ENCODE measurements around the gene RGPD3.
"Not testable (repeated sequence)": the region's sequence is repeated elsewhere in the genome, so short reads cannot be mapped to it uniquely, and the experiment has no call there.

Gene RGPD3

GRCh38 chr2:106468107-106468506, at the start of gene RGPD3:
TSS of gene RGPD3 (minus strand) at chr2:106468413. CDS start at chr2:106468288, 125 bp downstream.
- DNase-seq = not testable (repeated sequence)

DNA sequence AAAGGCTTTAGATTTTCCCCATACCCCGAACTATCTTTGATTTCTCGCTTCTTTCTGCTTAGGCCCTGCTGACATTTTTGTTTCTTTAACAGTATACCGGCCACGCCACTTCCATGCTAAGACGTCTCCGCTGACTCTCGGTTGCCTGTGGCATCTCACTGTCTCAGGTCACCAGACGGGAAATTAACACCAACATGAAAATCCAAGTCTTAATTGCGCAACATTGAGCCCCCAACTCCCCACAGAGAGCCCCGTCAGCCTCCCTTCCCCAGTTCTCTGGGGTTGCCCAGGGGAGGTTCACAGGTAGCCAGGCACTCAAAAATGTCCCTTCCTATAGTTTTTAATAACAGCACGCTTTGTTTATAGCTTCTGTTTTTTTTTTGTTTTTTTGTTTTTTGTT, 49.1 kb upstream of the RGPD3 start:
- no peak for DNase-seq

GRCh38 chr2:106516864-106517263, 48.7 kb upstream of the RGPD3 start:
- DNase-seq = no peak

GRCh38 chr2:106516436-106516835, 48.2 kb upstream of the RGPD3 start:
- no peak for DNase-seq

GRCh38 chr2:106514827-106515226, 46.6 kb upstream of the RGPD3 start:
- DNase-seq = not testable (repeated sequence)

- DNase-seq = not testable (repeated sequence)
Observed at GRCh38 chr2:106513391-106513790, 45.2 kb upstream of the RGPD3 start.

DNA sequence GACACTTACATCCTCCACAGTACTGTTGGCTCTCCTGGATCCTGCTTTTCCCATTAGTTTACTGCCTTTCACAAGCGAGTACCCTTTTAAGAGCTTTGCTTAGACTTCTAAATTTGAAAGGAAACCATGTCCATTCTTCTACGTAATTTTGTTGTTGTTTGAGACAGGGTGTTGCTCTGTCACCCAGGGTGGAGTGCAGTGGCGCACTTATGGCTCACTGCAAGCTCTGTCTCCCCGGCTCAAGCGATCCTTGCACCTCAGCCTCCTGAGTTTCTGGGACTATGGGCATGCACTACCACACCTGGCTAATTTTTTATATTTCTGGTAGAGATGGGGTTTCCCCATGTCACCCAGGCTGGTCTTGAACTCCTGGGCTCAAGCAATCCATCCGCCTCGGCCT, 43.7 kb upstream of the RGPD3 start:
- not testable (repeated sequence) for DNase-seq

- DNase-seq = not testable (repeated sequence)
Observed at GRCh38 chr2:106511476-106511901, 43.3 kb upstream of the RGPD3 start.

- not testable (repeated sequence) for DNase-seq
Observed at GRCh38 chr2:106510791-106511190, 42.6 kb upstream of the RGPD3 start.

DNA sequence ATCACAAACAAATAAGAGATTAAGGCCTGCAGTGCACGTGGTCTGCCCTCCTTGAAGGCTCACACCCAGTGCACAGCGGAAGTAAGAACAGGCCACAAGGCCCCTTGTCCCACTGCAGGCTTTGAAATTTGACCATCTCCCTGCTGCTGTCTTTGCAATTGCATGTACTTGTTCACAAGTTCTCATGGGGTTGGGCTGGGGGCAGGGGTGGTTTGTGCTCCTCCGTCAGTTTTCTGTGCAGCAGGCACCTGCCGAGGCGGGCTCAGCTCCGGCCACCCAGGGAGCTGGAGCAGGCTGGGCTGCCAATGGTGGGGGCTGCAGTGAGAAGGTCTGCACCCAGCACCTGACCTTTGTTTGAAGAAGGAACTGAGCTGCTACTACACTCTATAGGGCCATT, 41.2 kb upstream of the RGPD3 start:
- not testable (repeated sequence) for DNase-seq

DNA sequence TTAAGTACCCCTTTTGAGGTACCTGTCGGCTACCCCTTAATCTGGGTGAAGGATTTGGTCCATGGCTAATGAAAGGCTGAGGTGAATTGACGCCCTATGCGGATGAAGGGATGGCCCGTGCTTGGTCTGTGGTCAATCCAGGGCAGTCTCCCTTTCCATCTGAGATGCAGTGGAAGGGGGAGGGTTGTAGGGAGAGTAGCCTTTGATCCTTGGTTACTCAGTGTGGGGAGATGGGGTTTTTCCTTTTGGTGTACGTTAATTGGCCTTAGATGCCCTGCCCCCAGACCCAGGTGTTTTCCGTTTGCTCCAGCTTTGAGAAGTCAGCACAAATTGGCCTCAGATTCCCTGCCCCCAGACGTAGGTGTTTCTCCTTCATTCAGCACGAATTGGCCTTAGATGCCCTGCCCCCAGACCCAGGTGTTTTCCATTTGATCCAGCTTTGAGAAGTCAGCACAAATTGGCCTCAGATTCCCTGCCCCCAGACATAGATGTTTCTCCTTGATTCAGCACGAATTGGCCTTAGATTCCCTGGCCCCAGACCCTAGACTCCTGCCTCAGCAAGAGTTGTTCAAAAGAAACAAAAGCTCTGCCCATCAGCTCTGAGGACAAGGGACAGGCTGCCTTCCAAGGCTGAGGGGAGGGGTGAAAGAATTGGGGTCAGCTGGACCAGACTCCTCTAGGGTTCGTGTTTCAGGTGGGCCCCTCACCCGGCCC, 40.6 kb upstream of the RGPD3 start:
- not testable (repeated sequence) for DNase-seq

DNA sequence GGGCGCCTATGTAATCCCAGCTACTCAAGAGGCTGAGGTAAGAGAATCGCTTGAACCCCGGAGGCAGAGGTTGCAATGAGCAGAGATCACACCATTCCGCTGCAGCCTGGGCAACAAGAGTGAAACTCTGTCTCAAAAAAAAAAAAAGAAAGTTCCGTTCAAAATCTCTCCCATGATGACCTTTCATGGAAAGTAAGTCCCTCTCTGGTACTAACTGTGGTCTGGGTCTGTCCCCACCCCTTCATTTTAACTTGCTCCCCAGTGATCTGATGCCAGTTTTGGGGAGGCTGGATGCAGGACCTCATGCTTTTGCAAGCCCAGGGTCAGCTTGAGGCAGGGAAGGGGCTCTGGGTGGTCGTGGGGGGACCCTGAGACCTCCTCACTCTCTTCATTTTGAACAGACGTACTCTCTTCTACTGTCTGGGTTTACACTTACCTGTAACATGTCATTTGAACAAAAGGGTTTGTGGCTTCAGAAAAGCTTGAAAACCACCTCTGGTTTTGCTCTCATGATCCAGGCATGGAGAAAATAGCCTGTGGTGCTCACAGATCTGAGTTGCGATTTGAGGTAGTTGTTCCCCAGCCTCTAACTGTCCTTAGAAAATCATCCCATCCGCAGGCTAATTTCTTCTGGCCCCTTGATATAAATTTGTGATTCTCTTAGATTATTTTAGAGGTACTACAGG, 37.9 kb upstream of the RGPD3 start:
- DNase-seq = not testable (repeated sequence)

- DNase-seq = not testable (repeated sequence)
Observed at GRCh38 chr2:106504787-106505186, 36.6 kb upstream of the RGPD3 start.

- DNase-seq = not testable (repeated sequence)
Observed at GRCh38 chr2:106504192-106504591, 36.0 kb upstream of the RGPD3 start.

DNA sequence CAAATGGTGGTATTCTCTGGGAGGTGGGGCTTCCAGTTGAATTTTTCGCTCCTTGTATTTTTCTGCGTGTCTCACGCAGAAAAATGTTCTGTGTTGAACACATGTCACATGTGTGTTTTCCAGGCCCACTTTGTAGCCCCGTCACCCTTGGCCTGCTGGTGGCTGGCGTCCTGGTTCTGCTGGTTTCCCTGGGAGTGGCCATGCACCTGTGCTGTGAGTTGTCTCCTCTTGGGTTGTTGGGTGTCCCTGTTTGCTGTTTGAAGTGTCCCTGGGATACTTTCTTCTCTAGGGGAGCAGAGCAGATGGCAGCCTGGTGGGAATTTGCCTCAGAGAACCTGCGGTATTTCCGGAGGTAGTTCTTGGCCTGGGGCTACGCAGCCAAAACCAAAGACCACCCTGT, 34.1 kb upstream of the RGPD3 start:
- not testable (repeated sequence) for DNase-seq

DNA sequence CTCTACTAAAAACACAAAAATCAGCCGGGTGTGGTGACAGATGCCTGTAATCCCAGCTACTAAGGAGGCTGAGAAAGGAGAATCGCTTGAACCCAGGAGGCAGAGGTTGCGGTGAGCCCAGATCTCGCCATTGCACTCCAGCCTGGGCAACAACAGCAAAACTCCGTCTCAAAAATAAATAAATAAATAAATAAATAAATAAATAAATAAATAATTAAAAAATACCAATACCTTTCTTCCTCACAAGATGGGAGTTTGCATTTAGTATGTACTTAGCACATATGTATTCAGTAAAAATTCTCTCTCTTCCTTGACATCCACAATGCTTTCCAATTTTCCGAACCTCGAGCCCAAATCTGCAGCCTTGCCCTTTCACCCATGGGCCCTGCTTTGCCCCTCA, 32.1 kb upstream of the RGPD3 start:
- not testable (repeated sequence) for DNase-seq

DNA sequence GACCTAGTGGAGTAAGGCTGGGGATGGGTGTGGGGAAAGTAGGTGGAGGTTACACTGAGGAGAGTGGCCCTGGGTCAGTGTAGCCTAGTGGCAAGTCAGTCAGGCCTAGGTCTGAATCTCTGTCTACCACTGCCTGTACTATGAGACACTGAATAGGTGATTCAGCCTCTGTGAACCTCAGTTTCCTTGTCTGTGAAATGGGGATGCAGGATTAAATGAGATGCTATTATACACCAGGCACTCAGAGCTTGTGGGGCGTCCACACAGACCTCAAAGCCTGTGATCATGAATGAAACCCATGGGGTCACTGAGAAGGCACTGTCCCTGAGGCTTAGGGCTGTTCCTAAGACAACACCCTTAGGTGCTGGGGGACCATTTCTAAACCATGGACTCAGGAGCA, 30.3 kb upstream of the RGPD3 start:
- not testable (repeated sequence) for DNase-seq

GRCh38 chr2:106492913-106493312, 24.7 kb upstream of the RGPD3 start:
- DNase-seq = not testable (repeated sequence)

DNA sequence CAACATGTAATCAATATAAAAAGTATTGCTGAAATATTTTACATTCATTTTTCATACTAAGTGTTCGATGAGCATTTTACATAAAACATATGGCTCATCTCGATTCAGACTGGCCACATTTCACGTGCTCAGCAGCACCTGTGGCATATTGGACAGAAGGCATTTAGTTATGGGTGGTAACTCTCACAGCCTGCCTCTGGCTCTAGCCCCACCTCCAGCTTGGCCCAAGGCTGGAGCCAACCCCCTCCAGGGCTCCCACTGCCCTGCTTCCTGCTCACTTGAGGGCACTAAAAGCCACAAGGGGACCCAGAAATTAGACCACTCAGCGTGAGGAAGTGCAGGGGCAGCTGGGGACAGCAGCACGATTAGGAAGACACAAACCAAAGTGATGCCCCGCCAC, 24.2 kb upstream of the RGPD3 start:
- DNase-seq = not testable (repeated sequence)

- DNase-seq = not testable (repeated sequence)
Observed at GRCh38 chr2:106489701-106490100, 21.5 kb upstream of the RGPD3 start.

DNA sequence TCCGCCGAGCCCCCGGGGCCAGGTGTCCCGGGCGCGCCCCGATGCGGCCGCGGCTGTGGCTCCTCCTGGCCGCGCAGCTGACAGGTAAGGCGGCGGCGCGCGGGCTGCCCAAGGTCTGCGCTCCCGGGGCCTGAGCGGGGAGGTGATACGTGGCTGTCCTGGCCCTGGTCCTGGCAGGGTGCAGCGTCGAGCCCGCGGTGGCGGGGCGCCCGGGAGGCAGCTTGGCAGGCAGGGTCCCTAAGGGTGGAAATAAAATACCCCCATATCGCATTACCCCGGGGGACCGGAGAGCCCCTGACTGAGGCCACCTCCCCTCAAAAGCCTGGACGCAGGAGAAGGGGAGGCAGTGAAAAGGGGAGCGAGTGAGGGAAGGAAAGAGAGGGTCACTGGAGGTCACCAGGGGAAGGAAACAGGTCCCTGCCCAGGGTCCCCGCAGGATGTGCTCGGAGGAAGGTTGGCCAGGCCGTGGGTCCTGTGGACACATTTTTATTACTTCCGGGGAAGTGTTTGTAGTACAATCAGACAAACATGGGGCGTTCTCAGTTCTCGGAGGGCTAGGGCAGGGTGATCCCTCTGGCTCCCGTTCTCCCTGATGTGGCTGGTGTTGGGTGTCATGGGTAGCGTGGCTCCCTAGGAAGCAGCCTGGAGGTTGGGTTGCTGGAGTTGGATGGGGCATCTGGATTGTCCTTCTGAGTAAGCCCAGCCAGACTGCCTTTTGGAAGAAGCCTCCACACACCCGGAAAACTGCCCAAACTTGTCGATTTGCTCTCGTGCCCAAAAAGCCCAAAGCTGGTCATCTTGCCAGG, 19.4 kb upstream of the RGPD3 start:
- DNase-seq = not testable (repeated sequence)

DNA sequence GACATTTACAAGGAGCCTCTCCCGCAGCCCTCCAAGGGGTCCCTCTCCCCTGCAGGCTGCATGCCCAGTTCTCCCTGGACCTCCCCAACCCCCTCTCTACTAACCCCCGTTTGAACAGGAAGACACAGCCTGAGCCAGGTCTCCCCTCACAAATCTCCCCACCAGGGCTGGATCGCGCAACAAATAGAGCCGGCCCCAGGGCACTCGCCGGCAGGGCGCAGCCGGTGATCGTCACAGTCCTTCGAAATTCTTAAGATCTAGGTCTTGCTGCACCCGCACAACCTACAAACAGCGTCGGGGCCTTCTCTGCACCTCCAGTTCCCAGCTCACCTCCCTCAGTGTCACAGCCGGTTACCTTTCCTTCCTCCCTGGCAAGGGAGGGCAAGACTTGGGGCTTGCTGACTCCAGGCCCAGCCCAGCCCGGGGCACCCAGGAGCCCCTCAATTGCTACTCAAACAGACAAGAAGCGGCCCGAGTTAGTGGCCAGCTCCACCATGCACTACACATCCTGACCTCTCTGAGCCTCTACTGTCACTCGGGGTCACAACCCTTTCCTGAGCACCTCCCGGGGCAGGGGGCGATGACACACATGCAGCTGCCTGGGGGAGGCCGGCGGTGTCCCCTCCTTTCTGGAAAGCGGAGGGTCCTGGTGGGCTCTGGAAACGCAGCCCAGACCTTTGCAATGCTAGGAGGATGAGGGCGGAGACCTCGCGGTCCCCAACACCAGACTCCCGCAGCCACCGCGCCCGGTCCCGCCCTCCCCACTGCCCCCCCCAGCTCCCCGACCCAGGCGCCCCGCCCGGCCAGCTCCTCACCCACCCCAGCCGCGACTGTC, 18.6 kb upstream of the RGPD3 start, which contains the start of gene CD8B2:
CD8B2 (plus strand) TSS at position 814 of the 835 bp plus-strand sequence. CDS start 63 bp downstream, outside the sequence.
- not testable (repeated sequence) for DNase-seq

Measured in activated naive CD4-positive, alpha-beta T cell (primary cell).